Right lobe of liver (tissue), 6 donors: ENCODE results near the gene AHSP. TPM values are rescaled to one million over a fixed set of nuclear protein-coding genes. Genes with fewer than 3 reads are reported as not detected.
"Not testable (repeated sequence)": the region's sequence is repeated elsewhere in the genome, so short reads cannot be mapped to it uniquely, and the experiment has no call there.

Experiments
- ATAC-seq, 4 donors: fragments of 200-7000 bp; cut with Tn5 transposase; one replicate each; pipeline ENCODE4 v1.9.1; 2020; ENCODE audit warnings: mild to moderate bottlenecking in 4 of 4, moderate library complexity in 4 of 4
- DNase-seq, 3 donors: peaks; one replicate each; pipeline ENCODE4 v3.0.0-alpha.2; 2020
- H3K27ac ChIP-seq, 3 donors: fragments of 200-600 bp; one replicate each; pipeline ENCODE4 v1.8.0; 2022
- H3K27me3 ChIP-seq, 2 donors: fragments of 200-600 bp; one replicate each; pipeline ENCODE4 v1.8.0; 2022
- H3K36me3 ChIP-seq, 4 donors: fragments of 200-600 bp; sonication (generic) in 1 of 4; one replicate each; pipeline versions ENCODE4 v1.5.1 to v1.8.0; 2017 to 2022; ENCODE audit warnings: control low read depth in 1 of 4
- H3K4me1 ChIP-seq, 4 donors: fragments of 200-600 bp; sonication (generic) in 1 of 4; one replicate each; pipeline versions ENCODE4 v1.5.1 to v1.8.0; 2017 to 2022; ENCODE audit warnings: control low read depth in 1 of 4
- H3K4me3 ChIP-seq, 3 donors: fragments of 200-600 bp; one replicate each; pipeline ENCODE4 v1.8.0; 2022
- H3K9me3 ChIP-seq, 4 donors: fragments of 200-600 bp; sonication (generic) in 1 of 4; one replicate each; pipeline versions ENCODE4 v1.5.1 to v1.8.0; 2017 to 2022; ENCODE audit warnings: control low read depth in 1 of 4
- CTCF ChIP-seq, 4 donors: fragments of 200-600 bp in 3 of 4; fragments of 450-650 bp in 1 of 4; IDR thresholded peaks; one replicate each; pipeline versions ENCODE4 v1.5.1 to v1.8.0; 2016 to 2022; ENCODE audit warnings: antibody characterized with exemption in 4 of 4, mild to moderate bottlenecking in 2 of 4
- POLR2A ChIP-seq: fragments of 450-650 bp; IDR thresholded peaks from one replicate; pipeline ENCODE4 v1.6.1; 2017; ENCODE audit warnings: antibody characterized with exemption, mild to moderate bottlenecking
- WGBS: methylation state at CpG from one replicate; pipeline ENCODE4 v1.1.6; 2018; ENCODE audit warnings: low coverage, low lambda C conversion rate; ENCODE audit not compliant: insufficient coverage; ENCODE audit errors: missing lambda C conversion rate; 5-methylcytosine and 5-hydroxymethylcytosine counted together
- intact Hi-C, 2 donors: fragments of 100-400 bp; cut with DNase I; formaldehyde crosslinking; loops; one replicate each; pipeline versions ENCODE4 v1.11.2 to v1.14.1; 2022
- total RNA-seq, 6 experiments: library from RNA; depleted of rRNA in 2 of 6; stranded (reverse); fragments of >200 nt in 2 of 6; fragmentation: NEBNext Ultra II Directional in 3 of 6; extraction: Animal tissue kit (Norgen Biotek cat#: 25700) in 3 of 6; gene quantifications; one replicate each; pipeline versions ENCODE4 v1.1.0 to v1.2.4, GENCODE V29; 2016 to 2023
- donor health status: DM: no; HTN: yes; CAD: no.
- donor health status: DM: no; HTN: no; CAD: no.
- donor health status: DM: no; HTN: no; CAD: no.
- donor health status: DM: no; HTN: yes; CAD: no.
- donor health status: DM: no; HTN: yes; CAD: no.

The AHSP gene
- total RNA-seq, 6 experiments from 2014 or later = 0.95 to 7.3 (median 3.0) TPM; not detected in 2

- Histone ChIP-seq H3K4me3 (no peak overlapping the region), H3K36me3 (no peaks in the 10 kb centered on the region), H3K4me1 (no peaks in the 10 kb centered on the region), H3K27me3 (no peaks in the 10 kb centered on the region), H3K9me3 (no peaks in the 10 kb centered on the region), H3K27ac (no peak overlapping the region)
- no peak for ATAC-seq
- no peak for DNase-seq
- intact Hi-C loops = no loop called here
- TF ChIP-seq POLR2A (no peak), CTCF (IDR thresholded peaks at IDR 0.05) (no peak)
- WGBS = 67% methylated on average over 8 of the region's 8 CpGs
Measured at GRCh38 chr16:31561426-31562233, 33.9 kb downstream of the AHSP start.

- no peak overlapping the region for H3K4me3 ChIP-seq
Measured at GRCh38 chr16:31568577-31569359, 41.1 kb downstream of the AHSP start.

GRCh38 chr16:31569360-31569717 is 41.6 kb downstream of the AHSP start:
- 8% methylated on average over 2 of the region's 46 CpGs for WGBS

More at GRCh38 chr16:31568577-31569359, 41.1 kb downstream of the AHSP start:
- WGBS = 15% methylated on average over 9 of the region's 49 CpGs
- Histone ChIP-seq H3K27me3 (peaks cover 7 to 30% of the 10 kb centered on the region in 2 donors), H3K4me1 (no peaks in the 10 kb centered on the region), H3K9me3 (no peaks in the 10 kb centered on the region), H3K27ac (no peak overlapping the region), H3K36me3 (no peaks in the 10 kb centered on the region)
- intact Hi-C loops = no loop called here
- DNase-seq (no peak), ATAC-seq (peak; percentile 28 to 51 (median 46))
- TF ChIP-seq POLR2A (no peak), CTCF (IDR thresholded peaks at IDR 0.05) (no peak)

GRCh38 chr16:31572821-31573220 is 45.1 kb downstream of the AHSP start:
- no peak overlapping the region for H3K4me3 ChIP-seq

More at GRCh38 chr16:31569360-31569717, 41.6 kb downstream of the AHSP start:
- peaks cover 7 to 30% of the 10 kb centered on the region in 2 donors for H3K27me3 ChIP-seq
- ATAC-seq (no peak), DNase-seq (no peak)
- H3K9me3 ChIP-seq = no peaks in the 10 kb centered on the region
- no peak overlapping the region for H3K4me3 ChIP-seq
- intact Hi-C loops = no loop called here
- no peaks in the 10 kb centered on the region for H3K36me3 ChIP-seq
- TF ChIP-seq CTCF (IDR thresholded peaks at IDR 0.05) (no peak), POLR2A (no peak)
- no peak overlapping the region for H3K27ac ChIP-seq
- no peaks in the 10 kb centered on the region for H3K4me1 ChIP-seq

GRCh38 chr16:31574159-31574558 is 46.5 kb downstream of the AHSP start:
- not testable (repeated sequence) for DNase-seq
- H3K27me3 ChIP-seq = peaks cover 7 to 22% of the 10 kb centered on the region in 2 donors
- 8% methylated on average over 1 of the region's 1 CpG for WGBS

More at GRCh38 chr16:31572821-31573220, 45.1 kb downstream of the AHSP start:
- WGBS = 33% methylated on average over 1 of the region's 1 CpG
- no peak for ATAC-seq
- TF ChIP-seq CTCF (IDR thresholded peaks at IDR 0.05) (no peak), POLR2A (no peak)
- DNase-seq = no peak
- Histone ChIP-seq H3K27me3 (peaks cover 7 to 30% of the 10 kb centered on the region in 2 donors), H3K27ac (no peak overlapping the region), H3K4me1 (no peaks in the 10 kb centered on the region), H3K36me3 (no peaks in the 10 kb centered on the region), H3K9me3 (no peaks in the 10 kb centered on the region)
- intact Hi-C loops = no loop called here

More at GRCh38 chr16:31574159-31574558, 46.5 kb downstream of the AHSP start:
- H3K36me3 ChIP-seq, H3K4me3 ChIP-seq, H3K9me3 ChIP-seq, H3K4me1 ChIP-seq, intact Hi-C loops, H3K27ac ChIP-seq, ATAC-seq: not testable (repeated sequence)
